Upper lobe of left lung (tissue), 4 donors: Measurements from ENCODE around the gene CDC42BPG.

Source experiments
- CTCF ChIP-seq, 6 experiments: fragments of 450-650 bp in 4 of 6; fragments of 200-600 bp in 2 of 6; sonication (generic) in 2 of 6; IDR thresholded peaks; one replicate each; pipeline ENCODE4 v1.5.1; 2016 to 2019; ENCODE audit warnings: antibody characterized with exemption in 6 of 6
- EP300 ChIP-seq, 4 donors: sonication (generic); formaldehyde crosslinking; IDR thresholded peaks; one replicate each; pipeline ENCODE4 v1.5.1; 2017; ENCODE audit warnings: antibody characterized with exemption in 4 of 4, control low read depth in 2 of 4
- POLR2A ChIP-seq, 4 donors: fragments of 450-650 bp; IDR thresholded peaks; one replicate each; pipeline ENCODE4 v1.5.1; 2016 to 2017; ENCODE audit warnings: antibody characterized with exemption in 4 of 4, mild to moderate bottlenecking in 2 of 4
- POLR2AphosphoS5 ChIP-seq, 2 donors: sonication (generic); formaldehyde crosslinking; IDR thresholded peaks; one replicate each; pipeline ENCODE4 v1.5.1; 2017; ENCODE audit warnings: antibody characterized with exemption in 2 of 2

DNA sequence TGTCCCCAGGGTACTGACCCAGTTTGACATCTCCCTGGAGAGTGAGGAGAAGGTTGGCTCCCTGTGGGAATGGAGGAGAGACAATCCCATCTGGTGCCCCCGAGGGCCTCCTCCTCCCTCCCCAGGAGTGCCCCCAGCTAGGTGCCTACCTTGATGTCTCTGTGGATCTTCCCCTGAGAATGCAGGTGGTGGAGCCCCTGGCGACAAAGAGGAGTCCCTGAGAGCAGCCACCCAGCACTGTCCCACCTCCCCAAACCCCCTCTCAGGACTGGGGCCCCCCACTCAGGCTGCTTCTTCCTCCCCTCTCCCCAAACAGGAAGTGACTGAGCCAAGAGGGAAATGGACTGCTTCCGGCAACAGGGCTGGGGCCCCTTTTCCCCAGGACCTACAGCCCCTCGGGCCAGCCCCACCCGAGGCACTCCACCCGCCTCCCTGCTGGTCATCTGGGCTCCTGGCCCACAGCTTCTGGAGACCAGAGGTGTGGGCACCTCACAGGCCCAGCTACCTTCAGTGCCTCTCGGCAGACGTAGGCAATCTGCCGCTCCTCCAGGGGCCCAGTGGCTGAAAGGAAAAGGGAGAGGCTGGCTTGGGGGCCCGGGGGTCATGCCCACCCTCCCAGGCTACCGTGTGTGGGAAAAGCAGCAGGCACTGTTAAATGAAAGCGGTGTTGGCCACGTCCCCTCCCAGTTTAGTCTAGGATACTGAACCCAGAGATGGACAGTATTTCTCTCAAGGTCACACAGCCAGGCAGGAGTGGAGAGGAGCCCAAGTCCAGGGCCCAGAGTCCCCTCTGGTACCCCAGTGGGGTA is 42.7 kb downstream of the CDC42BPG start:
- TF ChIP-seq POLR2A (IDR thresholded peaks at IDR 0.05) (no peak), CTCF (IDR thresholded peaks at IDR 0.05) (no peak), EP300 (IDR thresholded peaks at IDR 0.05) (no peak), POLR2AphosphoS5 (IDR thresholded peaks at IDR 0.05) (peak in 1 of 2 donors; percentile 29)
